HG03558 (cell line): Measurements from ENCODE around the gene CDCP2.

ENCODE experiments used
- ATAC-seq: cut with Tn5 transposase; IDR thresholded peaks from one replicate; pipeline ENCODE4 v1.9.1; 2021; ENCODE audit warnings: moderate number of reproducible peaks; ENCODE audit not compliant: unreplicated experiment; ENCODE audit errors: extremely low read depth

CDCP2 gene

DNA sequence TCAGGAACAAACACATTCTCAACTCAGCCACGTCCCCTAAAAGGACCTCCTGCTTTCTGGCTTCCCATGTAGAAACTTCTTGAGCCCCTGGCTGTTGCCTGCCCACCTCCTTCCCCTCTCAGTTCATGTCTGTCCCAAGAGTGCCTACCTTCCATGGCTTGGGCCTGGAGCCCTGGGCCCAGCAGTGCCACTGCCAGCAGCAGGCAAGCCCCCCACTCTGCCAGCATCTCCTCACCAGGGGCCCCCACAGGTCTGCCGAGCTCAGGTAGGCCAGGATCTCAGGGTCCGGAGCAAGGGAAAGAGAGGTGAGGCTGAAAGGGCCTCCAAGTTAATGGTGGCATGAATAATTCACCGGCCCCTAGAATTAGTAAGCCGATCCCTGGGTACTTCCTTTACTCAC, at the start of gene CDCP2:
TSS of gene CDCP2 (minus strand) at position 305 of the 400 bp plus-strand sequence. CDS start at position 227, 78 bp downstream.
- ATAC-seq = no peak

DNA sequence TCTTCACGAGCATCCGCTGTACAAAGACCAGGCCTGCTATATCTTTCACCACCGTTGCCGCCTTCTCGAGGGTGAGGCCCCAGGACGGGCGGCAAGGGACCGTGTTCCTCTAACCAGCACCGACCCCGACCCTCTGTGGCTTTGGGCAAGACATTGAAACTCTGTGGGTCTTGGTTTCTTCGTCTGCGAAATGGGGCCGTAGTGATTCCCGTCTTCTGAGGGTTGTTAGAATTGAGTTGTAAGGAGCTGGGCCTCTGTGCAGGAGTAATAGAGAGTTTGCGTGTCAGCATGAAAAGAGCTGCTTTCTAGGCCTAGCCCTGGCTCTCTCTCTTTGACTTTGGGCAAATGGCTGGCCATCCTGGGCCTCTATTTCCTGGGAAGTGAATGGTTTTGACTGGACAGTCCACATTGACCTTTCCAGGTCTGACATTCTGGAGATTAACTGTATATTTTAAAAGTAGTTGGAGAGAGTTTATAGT, 47.8 kb upstream of the CDCP2 start:
- no peak for ATAC-seq

DNA sequence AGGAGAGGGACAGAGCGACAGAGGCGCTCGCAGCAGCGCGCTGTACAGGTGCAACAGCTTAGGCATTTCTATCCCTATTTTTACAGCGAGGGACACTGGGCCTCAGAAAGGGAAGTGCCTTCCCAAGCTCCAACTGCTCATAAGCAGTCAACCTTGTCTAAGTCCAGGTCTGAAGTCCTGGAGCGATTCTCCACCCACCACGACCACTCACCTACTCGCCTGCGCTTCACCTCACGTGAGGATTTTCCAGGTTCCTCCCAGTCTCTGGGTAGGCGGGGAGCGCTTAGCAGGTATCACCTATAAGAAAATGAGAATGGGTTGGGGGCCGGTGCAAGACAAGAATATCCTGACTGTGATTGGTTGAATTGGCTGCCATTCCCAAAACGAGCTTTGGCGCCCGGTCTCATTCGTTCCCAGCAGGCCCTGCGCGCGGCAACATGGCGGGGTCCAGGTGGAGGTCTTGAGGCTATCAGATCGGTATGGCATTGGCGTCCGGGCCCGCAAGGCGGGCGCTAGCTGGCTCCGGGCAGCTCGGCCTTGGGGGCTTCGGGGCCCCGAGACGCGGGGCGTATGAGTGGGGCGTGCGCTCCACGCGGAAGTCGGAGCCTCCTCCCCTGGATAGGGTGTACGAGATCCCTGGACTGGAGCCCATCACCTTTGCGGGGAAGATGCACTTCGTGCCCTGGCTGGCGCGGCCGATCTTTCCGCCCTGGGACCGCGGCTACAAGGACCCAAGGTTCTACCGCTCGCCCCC, 47.1 kb upstream of the CDCP2 start, which contains the start of the genes CYB5RL and MRPL37:
TSS of gene CYB5RL (minus strand) at position 266 of the 754 bp plus-strand sequence. CDS start 4,414 bp downstream, outside the sequence.
TSS of gene MRPL37 (plus strand) at position 403 of the 754 bp plus-strand sequence. CDS start at position 480, 77 bp downstream.
- peak; percentile 79 for ATAC-seq

DNA sequence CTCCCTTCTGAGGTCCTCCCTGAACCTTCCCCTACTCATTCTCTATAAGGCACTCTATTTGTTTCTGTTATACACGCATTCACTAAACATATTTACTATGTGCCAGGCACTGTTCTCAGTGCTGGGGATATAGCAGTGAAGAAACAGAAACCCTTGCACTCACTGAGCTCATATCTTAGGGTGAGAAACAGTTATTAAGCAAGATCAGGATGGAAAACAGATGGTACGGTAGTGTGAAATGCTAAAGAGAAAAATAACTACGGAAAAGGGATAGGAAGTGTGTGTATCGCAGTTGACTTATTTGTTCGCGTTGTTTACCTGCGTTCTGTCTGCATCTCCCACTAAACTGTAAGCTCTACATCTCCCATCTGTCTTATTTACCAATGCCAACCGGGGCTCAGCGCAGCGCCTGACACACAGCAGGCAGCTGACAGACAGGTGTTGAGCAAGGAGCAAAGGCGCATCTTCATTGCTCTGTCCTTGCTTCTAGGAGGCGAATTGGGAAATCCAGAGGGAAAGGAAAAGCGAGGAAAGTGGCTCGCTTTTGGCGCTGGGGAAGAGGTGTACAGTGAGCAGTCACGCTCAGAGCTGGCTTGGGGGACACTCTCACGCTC, 46.5 kb upstream of the CDCP2 start:
- ATAC-seq = no peak

DNA sequence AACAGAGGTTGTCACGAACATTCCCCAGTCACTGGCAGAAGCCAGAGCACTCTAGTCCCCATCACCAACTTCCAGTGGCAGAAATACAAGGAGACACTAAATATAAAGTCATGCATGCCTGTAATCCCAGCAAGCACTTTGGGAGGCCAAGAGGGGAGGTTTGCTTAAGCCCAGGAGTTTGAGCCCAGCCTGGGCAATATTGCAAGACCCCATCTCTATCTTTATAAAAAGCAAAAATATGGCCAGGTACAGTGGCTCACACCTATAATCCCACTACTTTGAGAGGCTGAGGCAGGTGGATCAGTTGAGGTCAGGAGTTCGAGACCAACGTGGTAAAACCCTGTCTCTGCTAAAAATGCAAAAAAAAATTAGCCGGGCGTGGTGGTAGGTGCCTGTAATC, 40.7 kb upstream of the CDCP2 start:
- no peak for ATAC-seq

DNA sequence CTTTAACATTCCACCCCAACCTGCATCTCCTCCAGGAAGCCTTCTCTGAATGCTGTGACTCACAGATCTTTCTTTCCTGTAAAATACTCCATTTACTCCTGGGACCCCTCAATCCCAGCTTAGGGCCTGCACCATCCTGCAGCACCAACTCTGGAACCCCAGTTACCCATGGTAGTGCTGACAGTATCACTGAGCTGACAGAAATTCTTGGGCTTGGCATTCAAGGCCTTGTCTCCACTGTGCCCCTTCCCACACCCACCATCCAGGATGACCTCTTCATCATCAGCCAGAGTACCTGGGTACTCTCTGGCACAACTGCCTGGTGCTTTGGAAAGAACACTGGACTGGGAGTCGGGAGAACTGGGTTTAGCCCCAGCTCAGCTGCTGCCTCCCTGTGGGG, 38.7 kb upstream of the CDCP2 start:
- no peak for ATAC-seq

DNA sequence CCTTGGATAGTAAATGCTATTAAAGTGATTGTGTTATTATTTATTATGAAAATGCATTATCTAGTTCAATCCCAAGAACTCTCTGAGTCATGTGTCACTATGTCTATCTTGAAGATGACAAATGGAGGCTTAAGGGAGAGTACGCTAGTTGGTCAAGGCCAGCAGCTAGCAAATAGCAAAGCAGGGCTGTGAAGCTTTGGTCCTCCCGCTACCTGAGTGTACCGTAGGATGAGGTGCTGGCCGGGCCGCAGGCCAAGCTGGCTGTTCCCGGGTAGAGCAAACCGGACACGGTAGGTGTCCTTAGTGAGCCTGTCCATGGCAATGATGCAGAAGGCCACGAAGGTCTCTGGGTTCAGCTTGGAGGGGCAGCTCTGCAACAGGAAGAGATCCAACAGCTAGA, 37.7 kb upstream of the CDCP2 start:
- no peak for ATAC-seq

DNA sequence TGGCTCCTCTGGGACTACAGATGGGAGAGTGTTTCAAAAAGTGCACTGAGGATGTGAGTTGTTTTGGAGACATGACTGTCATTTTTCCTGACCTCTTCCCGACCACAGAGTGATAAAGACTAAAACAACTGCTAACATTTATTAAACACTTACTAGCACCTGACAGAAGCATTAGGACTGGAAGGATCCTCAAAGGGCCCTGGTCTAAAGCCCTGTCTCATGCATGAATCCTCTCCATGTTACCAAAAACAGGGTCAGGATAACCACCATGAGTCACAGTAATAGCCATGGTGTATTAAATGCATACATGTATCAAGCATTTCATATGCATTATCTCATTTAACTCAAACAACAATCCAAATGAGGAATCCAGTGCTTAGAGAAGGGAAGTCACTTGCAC, 35.5 kb upstream of the CDCP2 start:
- no peak for ATAC-seq

DNA sequence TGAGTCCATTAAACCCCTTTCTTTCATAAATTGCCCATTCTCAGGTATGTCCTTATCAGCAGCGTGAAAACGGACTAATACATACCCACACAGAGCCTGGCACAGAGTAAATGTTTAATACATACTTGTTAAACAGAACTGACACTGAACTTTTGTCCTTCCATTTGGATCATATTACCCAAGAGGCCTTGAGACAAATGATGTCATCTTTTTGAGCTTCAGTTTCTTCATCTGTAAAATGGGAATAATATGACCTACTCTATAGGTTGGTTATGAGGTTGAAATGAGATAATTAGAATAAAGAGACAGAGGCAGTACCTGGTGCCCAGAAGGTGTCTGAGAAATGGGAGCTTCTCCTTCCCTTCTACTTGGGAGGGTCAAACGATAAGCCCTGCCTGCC, 33.3 kb upstream of the CDCP2 start:
- no peak for ATAC-seq

DNA sequence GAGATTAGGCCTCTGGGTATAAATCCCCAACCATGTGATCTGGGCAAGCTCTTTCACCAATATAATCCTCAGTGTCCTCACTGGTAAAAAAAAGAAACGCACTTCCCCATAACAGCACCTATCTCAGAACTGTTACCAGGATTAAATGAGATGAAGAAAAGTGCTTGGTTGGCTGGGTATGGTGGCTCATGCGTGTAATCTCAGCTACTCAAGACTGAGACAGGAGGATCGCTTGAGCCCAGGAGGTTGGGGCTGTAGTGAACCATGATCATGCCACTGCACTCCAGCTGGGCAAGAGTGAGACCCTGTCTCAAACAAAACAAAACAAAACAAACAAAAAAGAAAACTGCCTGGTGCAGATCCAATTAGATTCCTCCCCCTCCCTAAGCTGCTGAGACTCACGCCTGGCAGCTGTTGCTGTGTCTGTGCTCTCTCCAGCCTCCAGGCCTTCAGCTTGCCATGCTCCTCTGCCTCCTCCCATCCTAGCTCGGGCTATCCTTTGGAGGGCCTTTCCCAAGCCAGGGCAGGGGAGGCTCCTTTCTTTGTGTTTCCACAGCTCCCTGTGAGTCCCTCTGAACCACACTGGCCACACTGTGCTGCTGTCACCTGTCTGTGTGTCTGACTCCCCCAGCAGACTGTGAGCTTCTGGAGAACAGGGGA, 28.0 kb upstream of the CDCP2 start:
- no peak for ATAC-seq

DNA sequence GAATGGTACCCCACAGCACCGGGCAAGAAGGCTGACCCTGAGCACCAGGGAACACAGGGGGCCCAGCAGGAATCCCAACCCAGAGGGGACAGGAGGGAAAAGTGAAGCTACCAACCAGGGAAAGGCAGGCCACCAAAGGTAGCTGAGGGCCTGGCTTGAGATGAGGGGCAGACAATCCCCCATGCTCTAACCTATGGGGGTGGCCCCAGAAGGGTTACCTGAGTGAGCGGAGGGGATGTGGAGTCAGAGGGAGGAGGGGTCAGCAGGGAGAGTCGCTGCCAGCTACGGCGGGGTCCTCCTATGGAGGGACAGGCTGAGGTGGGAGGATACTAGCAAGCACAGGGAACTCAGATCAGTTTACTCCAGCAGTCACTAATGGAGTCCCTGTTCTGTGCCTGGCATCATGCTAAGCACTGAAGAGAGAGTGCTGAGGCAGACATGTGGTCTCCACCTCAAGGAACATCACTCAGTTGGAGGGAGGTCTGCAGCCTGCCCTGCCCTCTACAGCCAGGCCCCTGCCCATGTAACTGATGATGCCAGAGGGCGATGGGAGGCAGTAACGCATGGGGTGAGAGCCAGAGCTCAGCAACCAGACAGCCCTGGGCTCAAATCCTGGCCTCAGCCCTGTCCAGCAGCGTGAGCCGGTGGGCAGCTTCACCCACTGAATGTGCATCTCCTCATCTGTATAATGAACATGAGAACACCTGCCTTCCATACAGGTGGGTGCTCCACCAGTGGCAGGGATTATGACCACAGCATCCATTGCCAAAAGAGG, 25.7 kb upstream of the CDCP2 start:
- ATAC-seq = no peak

DNA sequence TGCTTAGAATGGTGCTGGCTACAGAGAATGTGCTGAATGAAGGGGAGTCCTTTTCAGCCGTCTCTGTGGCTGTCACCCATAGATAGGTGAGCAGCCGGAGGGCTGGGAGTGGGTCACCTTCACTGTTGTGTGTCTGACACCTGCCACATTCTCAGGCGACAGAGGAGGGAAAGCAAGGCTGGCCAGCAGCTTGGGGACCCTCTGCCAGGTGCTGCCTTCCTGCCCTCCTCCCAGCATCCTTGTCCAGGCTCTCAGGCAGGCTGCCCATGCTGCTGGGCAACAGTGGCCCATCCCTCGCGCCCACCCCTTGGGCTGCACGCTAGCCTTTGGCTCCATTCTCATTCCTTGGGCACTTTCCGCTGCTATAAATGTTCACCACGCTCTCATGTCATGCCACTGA, 24.9 kb upstream of the CDCP2 start:
- no peak for ATAC-seq

DNA sequence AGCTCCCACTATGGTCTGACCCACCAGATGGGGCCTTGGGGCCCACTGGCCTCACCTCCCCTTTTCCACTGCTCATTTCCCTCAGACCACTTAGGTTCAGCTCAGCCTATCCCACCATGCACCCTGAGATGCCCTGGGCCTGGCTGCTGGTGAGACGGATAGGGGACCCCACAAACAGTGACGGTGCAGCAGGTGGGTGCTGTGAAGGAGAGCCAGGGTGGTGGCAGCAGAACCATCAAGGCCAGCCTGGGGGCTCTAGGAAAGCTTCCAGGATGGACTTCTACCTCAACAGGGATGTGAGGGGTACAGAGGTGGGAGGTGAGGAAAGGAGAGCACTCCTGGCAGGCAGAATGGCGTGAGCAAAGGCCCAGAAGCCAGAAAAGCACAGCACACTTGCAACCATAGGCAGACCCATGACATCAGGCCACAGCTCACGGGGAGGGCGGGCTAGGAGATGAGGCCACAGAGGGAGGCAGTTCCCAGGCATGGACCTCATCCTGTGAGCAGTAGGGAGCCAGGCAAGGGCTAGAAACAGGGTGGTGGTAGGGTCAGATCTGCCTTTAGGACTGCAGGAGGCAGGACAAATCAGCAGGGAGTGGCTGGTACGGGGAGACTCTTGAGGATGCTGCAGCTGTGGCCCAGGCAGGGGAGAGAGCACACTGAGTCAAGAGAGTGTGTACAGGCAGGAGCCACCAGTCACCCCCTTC, 24.0 kb upstream of the CDCP2 start:
- no peak for ATAC-seq

DNA sequence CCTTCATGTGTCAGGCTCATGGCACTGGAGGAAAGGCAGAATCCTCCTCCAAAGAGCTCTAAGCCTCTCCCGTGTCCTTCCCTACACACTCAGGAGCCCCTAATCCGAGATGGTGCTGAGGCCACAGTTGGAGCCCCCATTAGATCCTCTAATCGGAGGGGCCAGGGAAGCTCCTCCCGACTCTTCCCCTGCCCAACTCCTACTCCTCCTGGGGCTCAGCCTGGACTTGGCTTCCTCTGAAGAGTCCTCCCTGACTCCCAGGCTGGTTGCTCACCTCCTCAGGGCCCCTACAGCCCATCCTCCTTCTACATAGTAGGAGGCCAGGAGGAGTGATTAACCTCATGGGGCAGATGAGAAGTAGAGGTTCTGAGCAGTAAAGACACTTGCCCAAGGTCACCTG, 21.3 kb upstream of the CDCP2 start:
- no peak for ATAC-seq

DNA sequence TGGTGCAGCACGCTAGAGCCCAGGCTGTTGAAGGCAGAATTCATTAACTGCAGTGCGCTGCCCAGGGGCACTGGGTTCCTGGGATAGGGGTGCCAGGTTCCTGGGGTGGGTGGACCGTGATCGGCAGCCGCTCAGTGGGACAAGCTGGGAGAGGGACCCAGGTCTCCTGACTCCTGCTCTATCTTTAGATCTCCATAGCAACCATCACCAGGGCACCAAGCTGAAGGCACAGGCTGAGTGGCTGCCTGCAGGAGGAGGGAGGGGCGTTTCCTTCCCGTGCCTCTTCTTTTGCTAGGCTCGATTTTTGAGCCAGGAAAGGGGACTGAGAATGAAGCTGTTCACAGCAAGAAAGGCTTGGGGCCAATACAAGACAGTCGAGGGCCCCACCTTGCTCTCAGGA, 20.9 kb upstream of the CDCP2 start:
- no peak for ATAC-seq

DNA sequence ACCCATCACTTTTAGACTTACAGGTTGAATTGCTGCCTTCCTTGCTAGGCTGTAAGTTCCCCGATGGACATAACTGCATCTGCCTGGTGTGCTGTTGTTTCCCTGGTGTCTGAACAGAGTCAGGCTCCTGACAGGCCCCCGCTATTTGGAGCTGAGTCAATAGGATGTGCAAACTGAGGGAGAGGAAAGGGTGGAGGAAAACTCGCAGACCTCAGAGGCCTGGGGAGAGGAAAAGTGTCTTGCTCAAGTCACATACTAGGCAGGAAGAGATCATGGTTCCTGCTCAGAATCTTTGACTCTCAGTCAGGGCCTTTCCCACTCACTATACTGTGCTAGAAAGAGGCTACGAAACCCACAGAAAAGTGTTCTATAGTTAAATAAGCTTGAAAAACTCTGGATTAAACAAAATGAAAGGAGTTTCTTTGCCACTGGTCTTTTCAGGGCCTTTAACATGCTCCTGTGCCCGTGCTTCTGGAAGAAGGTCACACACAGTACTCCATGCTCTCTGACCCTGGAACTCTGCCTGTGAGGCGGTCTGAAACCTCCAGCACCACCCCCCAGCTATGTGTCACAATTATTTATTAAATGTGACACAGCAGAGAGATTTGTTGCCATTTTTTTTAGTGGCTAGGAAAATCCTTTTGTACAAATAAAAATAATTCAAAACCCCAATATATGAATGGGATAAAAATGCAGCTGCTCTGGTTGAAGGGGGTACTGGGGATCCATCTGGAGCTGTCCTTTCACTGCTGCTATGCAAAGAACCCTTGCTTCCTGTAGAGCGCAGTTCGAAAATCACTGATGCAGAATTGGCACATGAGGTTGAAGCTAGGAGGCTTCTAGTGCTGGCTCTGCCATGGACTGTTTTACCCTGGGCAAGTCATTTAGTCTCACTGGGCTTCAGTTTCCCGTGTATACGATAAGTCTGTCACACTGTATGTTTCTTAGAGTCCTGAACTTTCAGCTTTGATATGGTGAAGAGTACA, 20.1 kb upstream of the CDCP2 start:
- no peak for ATAC-seq

DNA sequence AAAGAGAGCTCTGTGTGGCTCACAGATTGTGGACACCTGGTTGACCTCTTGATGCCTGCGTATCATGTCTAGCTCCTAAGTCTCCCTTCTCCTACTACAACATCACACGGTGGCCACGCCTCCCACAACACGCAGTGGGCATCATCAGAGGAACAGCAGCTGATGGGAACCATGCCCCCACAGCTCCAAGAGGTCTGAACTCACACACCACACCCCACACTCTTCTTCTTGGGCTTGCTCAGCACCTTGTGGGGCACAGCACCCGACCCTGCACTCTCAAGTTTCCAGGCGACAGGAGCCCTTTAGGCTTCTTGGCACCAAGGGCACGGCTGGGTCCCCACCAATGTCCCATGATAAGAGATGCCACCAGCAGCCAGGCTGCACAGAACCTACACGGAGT, 18.8 kb upstream of the CDCP2 start:
- ATAC-seq = no peak

DNA sequence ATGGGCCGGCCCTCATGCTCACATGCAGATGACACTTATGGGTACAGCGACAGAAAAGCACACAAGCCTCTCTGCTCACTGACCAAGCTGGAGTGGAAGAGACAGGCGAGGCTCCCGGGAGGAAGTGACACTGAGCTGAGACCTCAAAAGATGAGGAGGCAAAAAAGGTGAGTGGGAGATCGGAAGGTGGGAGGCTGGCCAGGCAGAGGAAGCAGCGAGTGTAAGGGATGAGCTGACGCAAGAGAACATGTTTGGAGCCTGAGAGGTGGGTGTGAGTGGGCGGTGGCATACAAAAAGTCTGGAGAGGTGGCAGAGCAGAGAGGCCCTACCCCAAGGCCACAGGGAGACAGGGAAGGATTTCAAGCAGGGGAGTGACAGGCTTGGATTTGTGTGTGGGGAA, 18.2 kb upstream of the CDCP2 start:
- no peak for ATAC-seq

DNA sequence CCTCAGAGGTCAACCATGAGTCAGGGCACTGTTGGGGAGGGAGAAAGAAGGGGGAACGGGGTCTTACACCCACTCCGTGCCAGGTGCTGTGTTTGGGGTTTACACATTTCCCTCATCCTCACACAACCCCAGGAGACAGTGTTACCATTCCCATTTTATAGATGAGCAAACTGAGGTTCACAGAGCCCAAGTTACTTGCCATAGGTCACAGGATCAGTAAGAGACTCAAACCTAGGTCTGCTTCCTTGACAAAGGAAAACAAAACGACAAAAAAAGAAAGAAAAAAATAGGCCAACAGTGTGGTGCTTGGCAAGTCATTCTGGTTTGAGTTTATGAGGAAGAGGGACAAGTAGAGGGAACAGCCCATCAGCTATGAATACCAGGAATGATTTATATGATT, 16.3 kb upstream of the CDCP2 start:
- no peak for ATAC-seq
